UCSD-AML1 (cell line): ENCODE results near the gene DNAJB11.

ENCODE experiments used
- DNase-seq: peaks from one replicate; lab custom pipeline; 2025; ENCODE audit not compliant: unreplicated experiment; lab: John Stamatoyannopoulos, UW

Gene DNAJB11

DNA sequence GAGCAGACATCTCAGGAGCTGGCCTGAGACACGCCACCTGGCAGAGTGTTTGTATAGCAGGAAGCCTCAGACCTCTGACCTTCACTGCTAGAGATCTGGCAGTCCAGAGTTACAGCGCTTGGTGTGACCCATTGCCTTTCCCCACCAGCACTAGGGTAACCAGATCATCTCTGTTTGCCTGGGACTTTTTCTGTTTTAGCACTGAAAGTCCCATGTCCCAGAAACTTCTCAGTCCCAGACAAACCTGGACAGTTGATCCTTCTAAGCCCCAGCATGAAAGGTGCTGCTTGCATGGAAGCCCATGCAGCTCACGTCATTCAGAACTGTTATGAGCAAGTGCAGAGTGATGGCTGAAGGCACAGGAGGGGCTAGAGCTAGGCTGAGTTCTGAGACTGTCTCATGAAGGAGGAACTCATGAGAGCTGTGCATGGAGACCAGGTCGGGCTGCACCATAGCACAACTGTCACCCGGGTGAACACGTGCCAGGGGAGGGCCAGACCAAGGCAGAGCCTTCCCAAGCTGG is 24.1 kb downstream of the DNAJB11 start:
- DNase-seq: no peak

DNA sequence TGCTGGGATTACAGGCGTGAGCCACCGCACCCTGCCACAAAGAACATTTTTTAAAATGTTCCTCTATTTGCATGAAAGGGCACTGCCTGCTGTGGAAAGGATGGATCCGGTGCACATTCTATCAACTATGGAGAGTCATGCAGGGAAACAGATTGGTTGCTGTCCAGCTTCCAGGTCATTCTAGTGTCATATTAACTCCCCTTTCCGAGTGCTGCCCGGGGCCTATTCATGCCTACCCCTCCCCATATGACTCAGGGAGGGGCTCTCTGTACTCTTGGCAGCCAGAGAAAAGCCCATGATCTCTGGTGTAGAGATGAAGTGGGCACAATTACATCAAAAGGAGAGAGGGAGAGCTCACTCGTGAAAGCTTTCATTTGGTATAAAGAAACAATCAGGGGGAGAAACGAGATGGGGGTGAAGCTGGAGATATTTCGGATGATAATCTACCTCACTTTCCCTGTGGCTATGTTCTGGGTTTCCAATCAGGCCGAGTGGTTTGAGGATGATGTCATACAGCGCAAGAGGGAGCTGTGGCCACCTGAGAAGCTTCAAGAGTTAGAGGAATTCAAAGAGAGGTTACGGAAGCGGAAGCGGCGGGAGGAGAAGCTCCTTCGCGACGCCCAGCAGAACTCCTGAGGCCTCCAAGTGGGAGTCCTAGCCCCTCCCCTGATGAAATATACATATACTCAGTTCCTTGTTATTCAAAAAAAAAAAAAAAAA is 26.2 kb downstream of the DNAJB11 start:
- DNase-seq: no peak

DNA sequence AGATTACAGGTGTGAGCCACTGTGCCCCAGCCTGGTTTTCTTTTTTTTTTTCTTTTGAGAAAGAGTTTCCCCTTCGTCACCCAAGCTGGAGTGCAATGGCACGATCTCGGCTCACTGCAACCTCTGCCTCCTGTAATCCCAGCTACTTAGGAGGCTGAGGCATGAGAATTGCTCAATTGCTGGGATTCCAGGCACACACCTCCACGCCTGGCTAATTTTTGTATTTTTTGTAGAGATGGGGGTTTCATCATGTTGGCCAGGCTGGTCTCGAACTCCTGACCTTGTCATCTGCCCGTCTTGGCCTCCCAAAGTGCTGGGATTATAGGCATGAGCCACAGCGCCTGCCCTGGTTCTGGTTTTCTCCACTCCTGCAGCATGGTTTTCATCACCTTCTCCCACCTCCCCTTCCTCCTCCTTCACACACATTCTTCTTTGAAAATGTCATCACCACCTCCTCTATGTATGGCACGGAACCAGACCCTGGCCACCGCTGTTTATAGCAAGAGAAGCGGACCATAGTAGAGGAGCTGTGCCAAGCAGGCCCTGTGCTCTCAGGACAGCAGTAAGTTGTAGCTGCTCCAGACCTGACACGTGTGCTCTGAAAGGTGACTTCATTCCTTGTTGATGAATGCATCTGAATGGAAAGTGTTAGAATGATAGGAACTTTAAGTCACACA is 27.7 kb downstream of the DNAJB11 start:
- DNase-seq: no peak

DNA sequence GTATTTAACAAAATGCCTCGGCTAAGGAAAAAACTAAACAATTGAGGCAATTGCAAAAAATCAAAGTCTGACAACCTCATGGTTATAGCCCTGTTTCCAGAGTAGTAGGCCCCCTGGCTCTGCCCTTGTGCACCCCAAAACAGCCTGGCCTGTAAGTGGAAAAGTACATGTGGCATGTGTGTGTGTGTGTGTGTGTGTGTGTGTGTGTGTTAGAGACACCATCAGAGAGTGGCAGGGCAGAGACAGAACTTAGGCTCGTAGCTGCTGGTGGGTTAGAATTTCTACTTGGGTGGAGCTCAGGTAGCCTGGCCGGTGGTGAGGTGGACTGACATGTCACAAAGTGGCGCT is 28.2 kb downstream of the DNAJB11 start:
- DNase-seq: no peak

DNA sequence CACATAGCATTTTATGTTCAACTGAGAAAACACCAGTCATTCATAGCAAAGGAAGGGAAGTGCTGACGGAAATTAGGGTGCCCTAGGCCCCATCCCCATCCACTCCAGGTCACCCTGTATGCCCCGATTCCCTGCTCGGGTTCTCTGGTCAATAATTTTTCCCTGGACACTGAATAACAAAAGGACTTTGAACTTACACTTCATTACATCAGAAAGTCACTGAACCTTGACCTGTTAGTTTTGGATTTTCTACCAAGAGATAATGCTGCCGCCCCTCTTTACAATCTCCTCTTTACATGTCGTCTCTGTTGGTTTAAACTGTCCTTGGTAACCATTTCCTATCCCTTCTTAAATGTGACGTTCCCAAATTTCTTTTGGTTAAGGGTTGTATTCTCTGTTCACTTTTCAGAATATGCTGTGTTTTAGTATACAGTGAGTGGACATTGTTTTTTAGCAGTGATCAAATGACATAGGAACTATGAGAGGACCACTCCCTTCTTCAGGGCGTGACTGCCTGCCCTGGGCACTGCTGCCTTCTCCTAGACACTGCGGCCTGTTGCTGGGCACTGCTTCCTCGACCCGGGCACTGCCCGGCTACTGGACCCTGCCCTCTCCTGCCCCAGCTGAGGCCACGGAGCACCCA is 28.7 kb downstream of the DNAJB11 start:
- DNase-seq: no peak

DNA sequence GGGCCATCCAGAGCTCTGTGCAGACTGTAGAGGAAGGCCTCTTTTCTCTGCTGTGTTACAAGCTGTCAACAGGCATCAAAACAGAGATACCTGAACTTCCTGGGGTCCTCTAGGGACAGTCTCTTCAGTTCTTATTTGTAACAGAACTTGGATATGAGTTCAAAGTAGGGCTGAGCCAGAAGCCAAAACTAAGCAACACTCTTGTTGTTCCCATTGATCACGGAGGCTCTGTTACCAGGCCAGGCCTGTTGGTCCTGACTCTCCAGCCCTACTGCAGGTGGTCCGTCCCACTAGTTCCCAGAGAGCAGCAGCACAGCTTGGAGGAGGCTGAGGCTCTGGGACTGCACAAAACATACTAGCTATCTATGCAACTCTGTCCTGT is 29.3 kb downstream of the DNAJB11 start:
- no peak for DNase-seq

DNA sequence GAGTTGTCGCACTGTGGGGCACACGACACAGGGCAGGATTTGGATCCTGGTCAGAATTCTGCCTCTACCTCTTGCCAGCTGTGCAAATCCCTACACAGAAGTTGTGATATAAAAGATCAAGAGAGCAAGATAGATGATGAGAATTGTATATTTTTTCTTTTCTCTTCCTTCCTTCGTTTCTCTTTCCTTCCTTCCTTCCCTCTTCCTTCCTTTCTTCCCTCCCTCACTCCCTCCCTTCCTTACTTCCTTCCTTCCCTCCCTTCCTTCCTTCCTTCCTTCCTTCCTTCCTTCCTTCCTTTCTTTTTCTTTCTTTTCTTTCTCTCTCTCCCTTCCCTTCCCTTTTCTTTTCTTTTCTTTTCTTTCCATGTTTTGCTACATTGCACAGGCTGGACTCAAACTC is 30.4 kb downstream of the DNAJB11 start:
- DNase-seq: no peak

DNA sequence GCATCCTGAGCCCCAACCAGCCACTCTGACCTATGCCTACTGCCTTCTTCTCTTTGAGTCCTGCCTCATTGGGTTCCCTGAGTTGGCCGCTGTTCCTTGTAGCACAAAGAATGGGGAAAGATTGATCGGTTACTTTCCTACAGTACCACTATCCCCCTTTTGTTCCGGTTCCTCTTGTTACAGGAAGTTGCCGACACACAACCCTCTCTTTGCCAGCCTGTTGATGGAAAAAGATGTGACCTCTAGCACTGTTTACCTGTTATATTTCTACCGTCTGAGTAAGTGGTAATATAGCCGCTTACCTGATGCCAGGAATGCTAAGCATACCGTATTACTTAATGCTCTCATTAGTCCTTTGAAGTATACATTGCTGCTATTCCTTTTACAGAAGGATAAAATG is 32.6 kb downstream of the DNAJB11 start:
- DNase-seq: no peak

DNA sequence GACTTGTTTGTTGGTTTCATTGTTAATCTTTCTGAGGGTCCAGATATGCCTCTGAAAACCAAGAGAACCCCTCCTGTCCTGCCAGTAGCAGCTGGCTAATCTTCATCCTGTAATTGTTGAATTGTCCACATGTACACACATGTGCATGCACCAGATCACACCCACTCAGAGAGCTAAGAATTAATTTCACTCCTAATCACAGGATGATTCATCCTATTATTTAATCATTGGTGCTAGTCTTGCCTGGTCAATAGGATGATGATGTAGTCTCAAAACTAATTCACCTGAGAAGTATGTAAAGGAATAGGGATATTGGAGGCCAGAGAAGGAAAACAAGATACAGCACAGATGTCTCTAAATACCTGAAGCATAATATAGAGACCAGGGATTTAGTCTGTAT is 34.6 kb downstream of the DNAJB11 start:
- no peak for DNase-seq

DNA sequence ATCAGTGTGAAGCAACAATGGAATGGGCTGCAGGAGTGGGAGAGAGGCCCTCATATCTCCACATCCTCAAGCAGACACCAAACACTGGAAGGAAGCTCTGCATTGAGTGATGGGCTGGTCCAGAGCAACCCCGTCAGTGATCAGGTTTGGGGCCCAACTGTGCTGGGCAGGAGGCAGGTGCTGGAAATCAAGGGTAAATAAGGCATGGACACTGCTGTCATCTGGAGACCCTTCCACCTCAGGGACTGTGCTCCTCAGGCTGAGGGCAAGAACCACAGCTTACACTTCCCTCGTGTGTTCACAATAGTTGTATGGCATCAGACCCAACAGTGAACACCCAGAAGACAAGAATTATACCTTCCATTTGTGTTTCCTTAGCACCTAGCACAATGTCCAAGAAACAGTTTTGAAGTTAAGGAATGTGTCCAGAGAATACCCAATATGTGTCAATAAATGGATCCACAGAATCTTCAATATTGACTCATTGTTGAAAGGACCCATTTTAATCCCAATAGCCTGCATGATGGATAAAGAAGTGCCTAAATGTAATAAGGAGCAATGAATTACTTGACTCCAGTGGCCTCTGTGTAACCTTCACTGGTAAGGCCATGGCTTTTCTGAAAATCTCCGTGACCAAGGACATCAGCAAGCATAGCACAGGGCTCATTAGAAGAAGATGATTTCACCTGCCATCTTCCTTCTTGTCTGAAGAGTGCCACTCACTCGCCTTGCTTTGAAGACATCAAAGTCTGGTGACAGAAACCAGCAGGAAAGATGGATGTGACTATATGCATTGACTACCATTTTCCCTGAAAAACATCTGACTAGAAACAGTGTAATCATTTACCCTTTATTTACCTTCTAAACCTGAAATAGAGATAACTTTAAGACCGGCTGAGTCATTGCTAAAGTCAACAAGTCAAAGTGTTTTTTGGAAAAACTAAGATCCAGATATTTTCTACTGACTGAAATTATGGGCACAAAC is 35.3 kb downstream of the DNAJB11 start:
- DNase-seq: no peak

DNA sequence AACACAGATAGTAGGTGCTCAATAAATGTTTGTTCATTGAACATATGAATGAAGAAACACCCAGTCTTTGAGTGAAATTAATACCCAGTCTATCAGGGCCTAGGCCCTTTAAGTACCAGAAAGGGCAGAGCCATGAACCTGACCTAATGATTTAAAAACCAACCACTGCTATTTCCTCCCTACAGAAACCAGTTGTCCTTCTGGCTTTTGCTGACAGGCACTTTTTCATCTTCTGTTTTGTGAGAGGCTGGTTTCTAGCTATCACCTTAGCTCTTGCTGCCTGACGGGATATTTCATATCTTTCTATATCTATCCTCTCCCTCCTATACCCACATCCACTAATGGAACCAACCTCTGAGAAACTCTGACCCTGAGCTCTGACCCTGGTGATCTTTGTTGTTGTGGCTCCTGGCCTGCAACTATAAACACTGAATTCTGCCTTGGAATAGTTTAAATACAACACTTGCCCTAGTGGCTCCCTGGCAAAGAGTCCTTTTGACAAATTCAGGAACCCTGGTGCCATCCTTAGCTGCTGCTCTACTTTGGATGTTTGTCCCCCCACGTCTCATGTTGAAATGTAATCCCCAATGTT is 38.2 kb downstream of the DNAJB11 start:
- DNase-seq: no peak

DNA sequence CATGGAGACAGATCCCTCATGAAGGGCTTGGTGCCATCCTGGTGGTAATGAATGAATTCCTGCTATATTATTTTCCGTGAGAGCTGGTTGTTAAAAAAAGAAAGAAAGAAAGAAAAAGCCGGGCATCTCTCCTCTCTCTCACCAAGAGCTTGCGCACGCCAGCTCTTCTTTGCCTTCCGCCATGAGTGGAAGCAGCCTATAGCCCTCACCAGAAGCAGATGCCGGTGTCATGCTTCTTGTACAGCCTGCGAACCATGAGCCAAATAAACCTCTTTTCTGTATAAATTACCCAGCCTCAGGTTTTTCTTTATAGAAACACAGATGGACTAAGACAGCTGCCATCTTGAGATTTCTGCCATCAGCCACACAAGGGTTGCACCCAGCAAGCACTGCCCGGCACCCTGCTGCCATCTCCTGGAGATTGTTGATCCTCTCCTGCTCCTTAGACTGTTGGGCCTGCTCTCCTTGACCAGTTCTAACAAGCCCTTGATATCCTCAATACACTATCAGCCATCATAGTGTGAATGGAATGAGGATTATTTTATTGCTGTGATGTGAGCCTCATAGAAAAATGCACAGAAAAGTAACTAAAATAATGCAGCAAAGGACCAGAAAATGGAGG is 38.8 kb downstream of the DNAJB11 start:
- DNase-seq: peak; percentile 31

DNA sequence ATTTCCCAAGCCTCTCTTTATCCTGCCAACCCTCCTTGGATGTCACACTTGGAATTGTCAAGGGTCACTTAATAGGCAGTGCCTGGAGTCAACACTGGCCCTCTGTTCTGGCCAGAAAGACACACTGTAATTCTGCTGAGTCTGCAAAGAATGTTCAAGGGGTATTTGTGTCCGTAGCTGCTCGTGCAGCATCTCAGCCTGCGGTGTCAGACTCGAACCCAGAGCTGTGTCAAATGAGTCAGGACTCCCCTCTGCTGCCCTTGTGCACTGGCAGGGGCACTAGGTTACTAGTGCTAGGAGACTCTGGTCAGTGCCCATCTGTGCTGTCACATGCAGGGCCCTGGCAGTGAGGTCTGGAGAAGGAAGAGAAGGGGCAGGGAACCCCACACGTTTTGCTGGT is 41.5 kb downstream of the DNAJB11 start:
- DNase-seq: no peak

DNA sequence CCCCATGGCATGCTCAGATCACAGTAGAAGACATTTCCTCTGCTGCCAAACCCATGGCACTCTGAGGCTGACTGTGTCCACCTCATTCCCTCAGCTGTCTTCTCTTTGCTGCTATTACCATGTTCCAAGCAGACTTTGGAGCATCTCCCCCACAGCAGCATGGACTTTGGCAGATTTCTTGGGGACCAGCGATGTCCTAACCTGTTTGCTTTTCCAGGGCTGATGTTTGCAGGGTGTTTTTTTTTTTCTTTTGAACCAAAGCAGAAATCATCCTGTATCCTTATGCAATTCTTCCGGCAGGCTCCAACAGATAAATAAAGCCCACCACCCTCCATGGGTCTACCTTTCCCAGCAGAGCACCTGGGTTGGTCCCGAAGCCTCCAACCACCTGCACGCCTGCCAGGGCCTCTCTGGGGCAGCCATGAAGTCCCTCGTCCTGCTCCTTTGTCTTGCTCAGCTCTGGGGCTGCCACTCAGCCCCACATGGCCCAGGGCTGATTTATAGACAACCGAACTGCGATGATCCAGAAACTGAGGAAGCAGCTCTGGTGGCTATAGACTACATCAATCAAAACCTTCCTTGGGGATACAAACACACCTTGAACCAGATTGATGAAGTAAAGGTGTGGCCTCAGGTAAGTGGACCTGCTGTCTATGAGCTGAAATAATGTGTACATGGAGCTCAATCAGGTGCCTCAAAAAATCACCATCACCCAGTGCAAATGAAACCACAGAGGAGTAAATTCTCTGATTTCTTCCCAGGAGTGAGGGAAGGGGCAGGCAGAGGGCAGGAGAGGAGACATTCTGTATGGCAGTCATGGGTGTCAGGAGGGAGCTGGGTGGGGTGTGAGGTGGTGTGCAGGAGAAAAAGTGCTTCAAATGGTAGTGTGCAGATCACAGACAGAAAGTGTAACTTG is 42.5 kb downstream of the DNAJB11 start, which contains the start of gene AHSG:
Gene AHSG, plus strand, starts transcription at position 340 of the 916 bp plus-strand sequence. Its CDS starts 82 bp downstream, at position 422.
- DNase-seq: no peak

DNA sequence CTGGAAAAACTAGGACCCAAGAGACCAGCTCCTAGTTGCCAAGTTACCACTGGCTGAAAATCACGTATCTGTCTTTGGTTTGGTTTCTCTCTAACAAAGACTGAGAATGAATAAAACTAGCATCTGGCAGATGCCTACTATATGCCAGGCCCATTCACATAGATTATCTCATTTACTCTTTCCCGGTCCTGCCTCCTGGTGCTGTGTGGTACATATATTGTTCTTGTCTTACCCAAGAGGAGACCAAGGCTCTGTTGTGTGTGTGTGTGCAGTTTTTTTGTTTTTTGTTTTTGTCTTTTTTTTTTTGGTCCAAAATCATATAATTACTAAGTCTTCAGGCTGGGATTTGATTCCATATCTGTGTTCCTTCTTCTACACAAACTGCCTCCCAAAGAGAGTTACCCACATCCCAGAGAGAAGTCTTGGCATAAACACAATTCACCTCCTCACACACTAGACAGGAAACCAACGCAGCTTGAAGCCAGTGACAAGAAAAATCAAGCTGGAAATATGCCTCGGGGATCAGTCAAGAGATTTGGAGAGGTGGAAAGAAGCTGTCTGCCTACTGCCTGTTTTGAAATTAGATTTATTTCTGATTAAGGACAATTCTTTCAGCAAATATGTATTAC is 43.2 kb downstream of the DNAJB11 start:
- DNase-seq: no peak

DNA sequence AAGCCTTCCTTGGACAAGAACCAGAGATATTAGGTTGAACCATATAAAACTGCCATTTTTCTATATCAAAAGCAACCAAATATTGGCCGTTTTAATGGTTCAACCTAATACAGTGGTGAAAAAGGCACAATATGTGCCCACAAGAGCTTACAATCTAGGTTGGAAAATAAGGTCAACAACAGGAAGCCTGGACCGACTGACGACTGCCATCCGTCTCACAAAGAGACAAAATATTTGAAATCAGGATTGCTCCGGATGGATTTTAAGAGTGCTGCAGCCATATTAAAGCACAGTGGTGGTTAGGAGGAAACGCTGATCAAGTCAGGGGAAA is 43.7 kb downstream of the DNAJB11 start:
- no peak for DNase-seq

DNA sequence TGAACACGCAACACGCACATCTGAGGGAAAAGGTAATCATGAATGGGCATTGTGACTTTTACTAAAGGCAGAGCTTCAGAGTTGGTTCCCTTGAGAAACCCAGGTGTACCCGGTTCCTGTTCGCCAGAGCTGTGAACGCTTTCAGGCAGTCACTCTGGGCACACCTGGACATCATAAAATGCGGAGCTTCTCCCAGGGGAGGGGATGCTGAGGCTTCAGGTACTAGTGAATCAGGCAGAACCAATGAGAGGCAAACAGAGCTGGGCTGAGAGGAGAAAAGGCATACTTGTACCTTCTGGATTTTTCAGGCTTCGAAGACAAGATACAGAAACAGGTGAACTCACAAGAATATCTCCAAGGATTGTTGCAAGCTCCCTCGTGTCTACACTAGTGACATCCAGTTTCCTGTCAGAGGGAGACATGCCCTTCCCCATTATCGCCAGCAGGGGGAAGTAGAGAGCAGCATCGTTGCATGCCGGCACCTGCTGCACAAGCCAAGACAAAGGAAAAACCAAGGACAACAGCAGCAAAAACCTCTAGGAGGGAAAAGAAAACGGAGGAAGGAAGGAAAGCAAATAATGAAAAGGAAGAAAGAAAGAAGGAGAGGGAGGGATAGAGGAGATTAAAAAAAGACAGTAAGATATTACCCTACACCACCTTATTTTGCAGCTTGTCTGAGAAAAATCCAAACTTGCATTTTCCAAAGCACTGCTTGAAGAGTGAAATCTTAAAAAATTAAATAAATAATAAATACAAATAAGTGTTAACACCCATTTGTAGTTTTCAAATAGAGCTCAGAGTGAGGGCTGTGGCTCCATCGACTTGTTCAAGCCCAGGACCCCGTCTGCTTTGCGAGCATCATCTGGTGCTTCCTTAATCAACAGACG is 44.3 kb downstream of the DNAJB11 start:
- DNase-seq: peak; percentile 61

DNA sequence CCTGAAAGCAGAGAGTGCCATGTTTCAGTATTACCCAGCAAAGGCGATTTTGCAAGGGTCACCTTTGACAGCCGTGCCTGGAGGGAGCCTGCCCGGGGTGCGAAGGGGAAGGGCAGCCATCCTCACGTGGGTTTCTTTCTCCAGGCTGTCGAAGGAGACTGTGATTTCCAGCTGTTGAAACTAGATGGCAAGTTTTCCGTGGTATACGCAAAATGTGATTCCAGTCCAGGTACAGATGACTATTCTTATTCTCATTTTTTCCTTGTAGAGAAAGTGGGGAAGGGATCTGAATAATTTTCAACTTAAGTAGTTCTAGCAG is 45.7 kb downstream of the DNAJB11 start:
- DNase-seq: no peak
